KBM-7 (cell line): ENCODE data around the gene AP3S2.

Source experiments
- DNase-seq: peaks from one replicate; pipeline ENCODE4 v3.0.0-alpha.2; 2015
- in situ Hi-C: fragments of 300-500 bp; cut with MboI; formaldehyde crosslinking; loops from 2 replicates; pipeline ENCODE4 v1.14.3; 2020; ENCODE audit warnings: low sequenced_read_pairs, low pct_unique_long_range_greater_than_20kb, mixed read lengths

The AP3S2 gene

DNA sequence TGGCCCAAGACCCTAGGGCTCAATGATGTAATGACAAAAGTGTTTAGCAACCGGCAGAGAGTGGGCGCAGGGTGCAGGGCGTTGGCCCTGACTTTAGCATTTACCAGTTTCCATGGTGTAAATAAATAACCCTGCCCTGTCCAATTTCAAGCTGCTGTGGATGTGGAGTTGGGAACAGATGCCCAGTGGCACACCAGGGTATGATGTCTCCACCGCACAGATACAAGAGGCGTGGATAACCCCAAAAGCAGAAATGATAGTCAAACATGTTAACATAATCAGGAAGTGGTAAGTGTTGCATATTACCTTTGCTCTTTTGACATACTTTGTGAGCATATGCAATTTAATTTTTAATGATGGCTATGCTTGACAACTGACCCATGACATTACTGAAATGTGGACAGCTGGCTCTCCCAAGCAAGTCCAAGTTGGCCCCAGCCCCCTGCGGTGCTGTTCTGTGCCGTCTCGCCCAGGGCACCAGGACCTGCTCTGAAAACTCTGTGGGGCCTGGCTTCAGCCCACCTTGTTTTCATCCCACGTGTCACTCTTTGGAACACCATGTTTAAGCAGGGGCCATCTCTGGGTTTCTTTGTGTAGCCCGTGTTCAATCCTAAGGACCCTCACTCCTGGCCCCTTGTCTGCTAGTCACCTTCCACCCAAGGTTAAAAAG lies 68.4 kb downstream of the AP3S2 start:
- in situ Hi-C loops: no loop called here
- DNase-seq: peak; percentile 52

DNA sequence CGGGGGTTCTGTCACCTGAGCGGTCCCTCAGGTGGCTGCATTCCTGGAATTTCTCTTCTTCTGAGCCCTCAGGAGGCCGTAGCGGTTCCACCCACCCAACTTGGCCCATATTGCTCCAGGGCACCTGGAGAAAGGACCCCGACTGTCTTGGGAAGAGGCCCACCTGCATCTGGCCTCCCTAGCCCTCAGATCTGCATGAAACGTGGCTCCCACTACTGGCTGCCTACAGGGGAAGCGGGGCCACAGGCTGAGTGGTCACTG lies 69.3 kb downstream of the AP3S2 start:
- in situ Hi-C loops: no loop called here
- DNase-seq: no peak

DNA sequence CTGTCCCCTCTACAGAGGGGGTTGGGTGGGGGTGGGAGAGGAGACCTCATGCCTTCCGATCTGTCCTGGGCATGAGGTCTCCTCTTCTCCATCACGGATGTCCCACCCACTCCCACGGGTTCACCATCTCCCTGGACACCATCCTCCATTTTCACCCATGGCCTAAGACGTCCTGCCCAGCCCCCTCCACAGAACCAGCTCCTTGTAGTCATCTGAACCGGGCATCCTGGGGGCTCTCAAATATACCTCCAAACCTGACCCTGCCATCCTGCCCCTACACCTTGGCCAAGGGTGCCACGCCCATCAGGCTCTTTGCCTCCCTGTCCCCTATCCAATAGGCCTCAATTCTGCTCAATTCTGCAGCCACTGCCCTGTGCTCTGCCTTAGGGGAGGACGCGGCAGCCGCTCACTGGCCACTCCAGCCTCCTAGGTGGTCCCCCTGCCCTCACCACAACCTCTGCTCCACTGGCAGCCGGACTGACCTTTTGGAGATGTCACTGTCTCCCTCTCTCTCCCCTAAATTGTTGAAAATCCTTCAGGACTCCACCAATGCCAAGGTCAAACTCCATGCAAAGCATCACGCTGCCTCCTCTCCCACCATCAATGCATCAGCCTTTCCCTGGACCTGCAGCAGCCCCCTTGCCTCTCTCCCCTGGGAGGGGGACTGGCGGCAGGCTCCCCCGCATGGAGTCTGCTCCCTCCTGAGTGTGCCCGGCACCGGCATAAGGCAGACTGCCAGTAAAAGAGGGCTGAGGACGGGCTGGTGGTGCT lies 69.8 kb downstream of the AP3S2 start:
- in situ Hi-C loops: no loop called here
- no peak for DNase-seq

DNA sequence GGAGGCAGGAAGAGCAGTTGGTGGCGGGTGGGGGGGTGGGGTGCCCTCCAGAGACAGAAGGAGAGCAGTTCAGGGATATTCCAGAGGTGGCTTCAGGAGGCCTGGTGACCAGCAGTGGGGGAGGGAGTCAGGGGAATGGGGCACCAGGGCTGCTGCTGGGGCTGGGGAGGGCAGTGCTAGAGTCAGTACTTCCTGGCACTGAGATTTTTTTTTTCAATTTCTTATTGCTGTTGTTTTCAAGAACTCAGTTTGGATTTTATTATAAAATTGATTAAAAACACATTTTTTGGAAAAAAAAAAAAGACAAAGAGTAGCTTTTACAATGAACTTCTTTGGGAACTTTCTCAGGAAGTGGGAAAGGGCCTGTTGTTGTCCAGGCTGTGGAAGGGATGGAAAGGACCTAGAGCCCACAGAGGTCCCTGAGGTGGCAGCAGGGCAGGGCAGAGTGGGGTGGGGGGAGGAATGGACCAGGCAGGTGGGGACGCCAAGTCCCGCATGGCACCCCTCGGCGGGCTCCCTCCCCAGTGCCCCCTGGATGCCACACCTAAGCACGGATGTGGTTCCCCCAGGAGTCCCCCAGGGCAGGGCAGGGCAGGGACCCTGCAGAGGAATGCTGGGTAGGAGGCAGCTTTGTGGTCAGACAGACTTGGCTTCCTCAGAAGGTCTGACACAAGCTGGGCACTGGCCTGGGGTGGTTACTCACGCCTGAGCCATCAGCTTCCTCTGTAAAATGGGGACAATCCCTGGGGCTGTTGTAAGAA lies 70.7 kb downstream of the AP3S2 start:
- DNase-seq: no peak

DNA sequence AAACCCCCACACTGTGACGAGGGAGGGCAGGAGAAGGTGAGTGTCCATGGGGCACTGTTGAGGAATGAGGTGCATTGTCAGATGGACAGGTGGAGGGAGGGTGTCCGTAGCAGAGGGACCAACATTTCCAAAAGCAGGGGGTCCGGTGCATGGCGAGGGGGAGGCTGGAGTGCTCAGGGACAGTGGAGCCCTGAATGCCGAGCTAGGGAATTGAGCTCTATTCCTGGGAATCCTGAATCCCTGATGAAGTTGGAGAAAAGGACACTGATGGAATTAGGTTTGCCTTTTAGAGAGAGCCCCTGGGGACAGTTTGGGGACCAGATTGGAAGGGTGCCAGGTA lies 71.2 kb downstream of the AP3S2 start:
- in situ Hi-C loops: no loop called here
- DNase-seq: no peak

More for the DNA sequence above, 70.7 kb downstream of the AP3S2 start:
- in situ Hi-C loops: no loop called here

DNA sequence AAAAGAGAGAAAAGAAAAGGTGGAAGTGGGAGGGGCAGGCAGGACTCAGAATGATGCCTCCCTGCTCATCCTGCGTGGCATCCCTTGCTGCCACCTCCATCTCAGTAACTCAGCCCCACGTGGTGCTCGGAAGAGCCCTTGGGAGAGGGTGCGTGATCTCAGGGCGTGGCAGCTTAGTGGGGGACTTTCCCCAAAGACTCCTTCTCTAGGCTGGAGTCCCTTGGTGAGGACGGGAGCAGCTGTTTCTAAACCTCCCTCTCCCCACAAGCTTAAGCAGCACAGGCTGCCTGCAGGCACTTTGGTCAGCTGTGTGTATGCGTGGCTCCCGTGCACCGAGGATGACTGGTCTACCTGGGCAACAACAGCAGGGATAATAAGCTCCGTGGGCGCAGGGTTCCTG lies 71.8 kb downstream of the AP3S2 start:
- in situ Hi-C loops: no loop called here
- no peak for DNase-seq

DNA sequence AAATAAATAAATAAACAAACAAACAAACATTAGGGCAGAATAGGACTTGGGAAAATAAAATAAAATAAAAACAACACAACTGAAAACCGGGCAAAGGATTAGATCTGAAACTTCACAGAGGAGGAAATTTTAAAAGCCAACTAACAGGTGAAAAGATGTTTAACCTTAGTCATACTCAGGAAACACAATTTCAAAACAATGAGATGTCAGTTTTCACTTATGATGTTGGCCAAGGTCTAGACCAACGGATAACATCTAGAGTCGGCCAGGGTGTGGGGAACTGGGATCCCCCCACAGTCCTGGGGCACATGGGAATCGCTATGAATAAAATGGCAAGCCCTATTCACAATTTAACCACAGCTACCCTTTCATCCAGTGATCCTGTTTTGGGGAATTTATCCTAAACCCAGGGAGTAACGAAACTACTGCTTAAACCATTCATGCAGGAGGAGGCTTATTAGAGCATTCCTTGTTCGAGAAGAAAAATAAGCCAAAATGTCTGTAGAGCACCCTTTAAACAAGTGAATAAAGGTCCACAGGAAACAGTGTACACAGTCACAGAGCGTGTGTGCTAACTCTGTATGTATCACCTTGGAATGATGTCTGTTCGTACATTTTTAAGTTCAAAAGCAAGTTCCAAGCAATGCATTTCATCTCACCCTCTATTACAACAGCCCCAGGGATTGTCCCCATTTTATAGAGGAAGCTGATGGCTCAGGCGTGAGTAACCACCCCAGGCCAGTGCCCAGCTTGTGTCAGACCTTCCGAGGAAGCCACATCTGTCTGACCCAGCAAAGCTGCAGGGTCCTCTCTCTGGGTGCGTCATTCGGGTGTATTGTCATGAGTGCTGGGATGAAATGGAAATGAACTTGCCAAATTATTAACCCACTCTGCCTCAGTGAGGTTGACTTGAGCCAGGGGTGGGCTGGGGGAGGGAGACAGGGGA lies 72.9 kb downstream of the AP3S2 start:
- DNase-seq: no peak

DNA sequence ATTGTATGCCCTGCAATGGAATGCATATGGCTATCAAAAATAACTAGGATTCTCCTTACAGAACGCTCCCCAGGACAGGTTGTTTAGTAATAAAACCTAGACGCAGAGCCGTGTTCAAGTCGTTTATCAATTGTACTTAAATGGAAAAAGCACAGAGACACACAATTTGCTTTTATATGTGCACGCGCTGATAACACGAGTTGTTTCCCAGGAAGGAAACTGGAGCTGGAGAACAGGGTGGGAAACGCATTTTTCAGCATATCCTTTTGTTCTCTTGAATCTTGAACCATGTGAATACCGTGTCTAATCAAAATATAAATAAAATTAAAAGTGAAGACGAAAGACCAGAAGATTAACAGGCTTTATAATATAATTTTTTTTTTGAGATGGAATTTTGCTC lies 75.5 kb downstream of the AP3S2 start:
- DNase-seq: no peak
- in situ Hi-C loops: no loop called here

More for the DNA sequence above, 72.9 kb downstream of the AP3S2 start:
- in situ Hi-C loops: no loop called here

DNA sequence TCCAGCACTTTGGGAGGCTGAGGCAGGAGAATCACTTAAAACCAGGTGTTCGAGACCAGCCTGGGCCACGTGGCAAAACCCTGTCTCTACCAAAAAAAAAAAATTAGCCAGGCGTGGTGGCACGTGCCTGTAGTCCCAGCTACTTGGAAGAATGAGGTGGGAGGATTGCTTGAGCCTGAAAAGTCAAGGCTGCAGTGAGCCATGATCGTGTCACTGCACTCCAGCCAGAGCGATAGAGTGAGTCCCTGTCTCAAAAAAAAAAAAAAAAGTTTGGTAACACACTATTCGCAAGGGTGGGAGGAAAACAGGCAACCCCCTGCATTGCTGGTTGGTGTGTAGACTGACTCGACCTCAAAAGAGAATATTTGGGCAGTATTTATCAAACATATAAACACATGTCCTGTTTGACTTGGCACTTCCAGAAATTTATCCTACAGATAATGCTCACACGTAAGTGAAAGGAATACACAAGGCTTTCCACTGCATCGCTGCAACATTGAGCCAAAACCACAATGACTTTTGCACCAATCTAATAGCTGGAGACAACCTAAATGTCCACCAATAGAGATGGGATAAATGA lies 76.0 kb downstream of the AP3S2 start:
- DNase-seq: no peak
- in situ Hi-C loops: no loop called here

DNA sequence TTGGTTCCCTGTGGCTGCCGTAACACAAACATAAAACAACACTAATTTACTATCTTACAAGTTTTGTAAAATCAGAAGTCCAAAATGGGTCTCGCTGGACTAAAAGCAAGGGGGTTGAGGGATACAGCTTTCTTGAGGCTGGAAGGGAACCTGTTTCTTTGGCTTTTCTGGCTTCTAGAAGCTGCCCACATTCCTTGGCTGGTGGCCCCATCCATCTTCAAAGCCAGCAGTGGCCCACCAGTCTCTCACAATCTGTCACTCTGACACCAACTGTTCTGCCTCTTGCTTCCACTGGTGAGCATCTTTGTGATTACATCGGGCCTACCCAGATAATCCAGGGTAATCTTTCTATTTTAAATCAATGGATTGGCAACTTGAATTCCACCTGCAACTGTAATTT lies 78.0 kb downstream of the AP3S2 start:
- in situ Hi-C loops: no loop called here
- no peak for DNase-seq

DNA sequence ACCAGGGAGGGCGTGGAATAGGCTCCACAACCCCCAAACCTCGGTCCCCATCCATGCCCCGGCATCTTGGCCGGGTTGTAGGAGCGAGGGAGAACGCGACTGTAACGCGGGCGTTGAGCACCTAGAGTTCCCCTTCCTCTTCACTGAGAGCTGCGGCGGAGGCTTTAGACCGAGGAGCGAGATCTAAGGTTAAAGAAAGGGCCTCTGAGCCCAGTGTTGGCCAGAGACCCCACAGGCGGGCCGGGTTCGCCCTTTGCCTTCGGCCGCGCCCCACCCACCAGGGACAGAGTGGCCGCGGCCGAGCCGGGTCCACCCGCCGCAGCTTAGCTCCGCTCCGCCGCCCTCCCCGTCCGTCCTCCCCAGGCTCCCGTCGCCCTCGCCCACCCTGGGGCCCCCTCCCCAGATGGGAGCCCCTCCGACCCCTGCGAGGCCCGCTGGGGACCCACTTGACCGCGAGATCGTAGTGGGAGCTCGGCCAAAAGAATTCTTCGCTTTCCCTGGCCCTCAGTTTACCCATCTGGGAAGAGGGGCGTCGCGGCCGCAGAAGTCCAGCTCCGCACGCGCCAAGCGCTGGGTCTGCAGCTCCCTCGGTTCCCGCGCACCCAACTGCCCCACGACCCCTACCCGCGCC lies 79.6 kb downstream of the AP3S2 start:
- peak; percentile 62 for DNase-seq
- in situ Hi-C loops: no loop called here

DNA sequence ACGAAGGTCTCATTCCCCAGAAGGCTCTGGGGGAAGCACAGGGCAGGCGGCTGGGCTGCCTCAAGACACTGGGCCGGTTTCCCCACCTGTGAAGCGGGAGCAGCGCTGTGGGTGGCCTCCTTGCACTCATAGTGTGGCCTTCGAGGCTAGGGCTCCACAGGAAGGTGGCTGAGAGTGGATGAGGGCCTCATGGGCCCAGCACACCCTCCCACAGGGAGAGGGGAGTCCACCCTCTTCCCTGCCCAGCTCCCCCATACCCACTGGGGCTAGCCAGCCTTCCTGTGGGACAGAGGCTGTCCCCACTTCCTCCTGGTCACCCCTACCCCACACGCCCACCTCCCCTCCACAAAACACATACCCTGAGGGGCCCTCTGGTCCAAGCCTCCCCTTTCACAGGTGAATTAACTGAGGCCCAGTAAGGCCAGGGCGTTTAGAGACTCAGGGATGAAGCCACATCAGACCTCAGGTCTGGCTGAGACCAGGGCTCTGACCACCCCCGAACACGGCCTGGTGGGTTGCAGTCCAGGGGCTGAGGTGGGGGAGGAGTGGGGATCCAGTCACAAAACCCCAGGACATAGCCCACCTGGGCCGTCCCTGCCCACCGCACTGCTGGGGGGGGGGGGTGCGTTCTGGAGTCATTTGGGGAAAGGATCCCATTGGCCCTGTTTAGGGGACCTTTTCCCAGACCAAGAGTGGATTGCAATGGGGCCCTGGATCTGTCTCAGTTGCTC lies 80.2 kb downstream of the AP3S2 start:
- in situ Hi-C loops: no loop called here
- no peak for DNase-seq

DNA sequence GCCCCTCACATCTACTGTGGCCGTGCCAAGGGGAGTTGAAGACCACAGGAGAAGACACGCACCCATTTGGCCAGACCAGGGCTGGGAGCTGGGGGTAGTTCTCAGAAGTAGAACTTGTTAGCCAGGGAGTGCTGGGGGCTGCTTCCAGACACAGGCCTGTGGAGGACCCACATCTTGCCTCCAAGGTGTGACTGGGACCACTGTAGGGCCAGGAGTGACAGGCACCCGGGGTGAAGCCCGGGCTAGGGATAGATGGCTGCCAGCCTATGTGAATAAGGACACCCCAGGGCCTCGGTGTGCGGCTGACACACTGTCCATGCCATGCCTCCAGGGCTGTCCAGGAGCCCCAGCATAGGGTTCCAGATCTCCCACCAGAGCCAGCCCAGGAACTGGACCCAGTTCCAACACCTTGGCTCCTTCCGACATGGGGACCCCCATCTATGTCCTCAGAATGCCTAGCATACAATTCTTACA lies 80.9 kb downstream of the AP3S2 start:
- no peak for DNase-seq
- in situ Hi-C loops: no loop called here

DNA sequence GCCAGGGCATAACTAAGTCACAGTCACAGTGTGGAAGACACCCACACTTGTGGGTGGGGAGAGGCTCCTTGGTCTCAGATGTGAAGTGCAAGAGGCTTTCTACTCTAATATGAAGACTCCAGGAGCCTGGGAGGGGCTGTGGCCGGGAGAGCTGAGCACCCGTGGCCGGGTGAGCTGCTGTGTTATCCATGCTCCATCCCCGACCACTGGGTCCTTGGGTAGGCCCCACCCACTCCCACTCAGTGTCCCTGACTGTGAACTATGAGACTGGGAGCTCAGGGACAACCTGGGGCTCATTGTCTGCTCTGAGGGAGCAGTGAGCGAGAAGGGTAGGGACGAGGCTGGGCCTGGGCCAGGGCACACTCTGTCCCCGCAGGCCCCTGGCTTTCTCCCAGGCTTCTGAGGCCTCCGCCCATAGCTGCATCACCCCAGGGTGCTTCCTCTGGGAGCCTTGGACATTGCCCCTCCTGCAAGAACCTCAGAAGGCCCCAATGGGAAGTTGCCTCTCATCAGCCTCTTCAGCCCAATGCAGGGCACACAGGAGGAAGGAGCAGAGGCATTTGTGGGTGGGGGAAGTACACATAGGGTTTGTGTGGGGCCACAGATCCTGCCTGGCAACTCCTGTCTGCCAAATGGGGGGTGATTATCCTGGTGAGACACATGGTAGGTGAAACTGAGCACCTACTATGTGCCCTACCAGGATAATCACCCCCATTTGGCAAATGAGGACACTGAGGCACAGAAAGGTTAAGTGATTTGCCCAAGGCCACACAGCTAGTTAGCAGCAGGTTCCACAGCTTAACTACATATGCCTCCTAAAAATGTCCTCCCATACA lies 81.6 kb downstream of the AP3S2 start:
- in situ Hi-C loops: no loop called here
- peak; percentile 43 for DNase-seq

DNA sequence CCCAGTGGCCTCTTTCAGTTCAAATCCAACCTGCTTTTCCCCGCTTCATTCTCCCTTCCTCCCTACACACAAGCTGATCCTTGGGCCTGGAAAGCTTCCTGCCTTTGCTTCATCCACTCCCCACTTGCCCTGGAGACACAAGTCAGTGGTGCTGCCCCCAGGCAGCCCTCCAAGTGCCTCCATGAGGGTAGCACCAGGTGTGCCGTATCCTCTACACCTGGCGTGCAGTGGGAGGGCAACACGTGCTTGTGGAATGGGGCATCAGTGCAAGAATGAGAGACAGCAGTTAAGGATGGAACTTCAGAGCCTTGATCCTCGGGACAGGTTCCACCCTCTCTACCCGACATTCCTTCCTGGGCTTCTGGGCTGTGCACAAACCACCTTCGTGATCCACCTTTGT lies 83.0 kb downstream of the AP3S2 start:
- in situ Hi-C loops: no loop called here
- DNase-seq: no peak

DNA sequence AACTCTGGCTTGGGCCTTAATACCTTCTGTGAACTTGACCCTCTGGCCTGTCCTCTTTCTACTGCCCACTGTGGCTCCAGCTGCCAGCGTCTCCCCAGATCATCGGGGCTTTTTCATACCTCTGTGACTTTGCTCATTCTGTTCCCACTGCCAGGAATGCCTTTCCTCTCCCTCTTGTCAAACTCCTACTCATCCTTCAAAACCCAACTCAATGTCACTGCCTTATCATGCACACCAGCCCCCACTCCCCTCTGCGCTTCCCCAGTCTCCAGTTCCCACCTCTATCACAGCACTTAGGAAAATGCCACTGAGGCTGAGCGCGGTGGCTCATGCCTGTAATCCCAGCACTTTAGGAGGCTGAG lies 84.0 kb downstream of the AP3S2 start:
- in situ Hi-C loops: no loop called here
- no peak for DNase-seq

DNA sequence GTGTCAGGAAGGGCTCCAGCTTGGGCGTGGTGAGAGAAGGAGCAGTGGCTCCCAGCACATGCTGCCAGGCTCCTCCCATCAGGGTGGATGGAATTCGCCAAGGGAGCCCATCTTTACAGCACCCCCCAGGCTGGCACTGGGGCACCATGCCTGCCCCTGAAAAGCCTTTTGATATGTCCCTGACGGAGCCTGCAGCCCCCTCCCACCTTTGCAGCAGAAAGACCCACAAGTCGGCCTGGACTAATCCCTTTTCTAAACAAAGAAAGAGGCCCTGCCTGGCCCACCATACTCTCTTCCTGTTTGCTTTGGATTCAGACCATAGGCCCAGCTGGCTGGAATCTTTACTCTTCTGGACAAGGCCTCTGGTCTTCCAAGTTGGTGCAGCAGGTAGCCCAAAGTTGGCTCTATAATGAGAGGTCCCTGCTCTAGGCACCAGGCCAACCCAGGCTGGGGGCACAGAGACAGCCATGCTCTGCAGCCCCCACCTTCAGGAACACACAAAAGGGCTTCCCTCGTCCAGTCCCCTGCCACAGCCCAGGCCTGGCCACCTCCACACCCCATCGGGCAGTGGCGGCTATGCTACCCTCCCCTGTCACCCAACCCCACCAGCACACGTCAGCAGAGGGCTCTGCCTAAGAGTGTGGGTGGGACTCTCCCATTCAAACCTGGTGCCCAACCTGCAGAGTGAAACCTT lies 84.6 kb downstream of the AP3S2 start:
- DNase-seq: no peak
- in situ Hi-C loops: no loop called here
